ENCODE data around the gene PCDHB7.
"Not testable (repeated sequence)": the region's sequence is repeated elsewhere in the genome, so short reads cannot be mapped to it uniquely, and the experiment has no call there.

PCDHB7 gene

GRCh38 chr5:141150993-141151325 lies 21.5 kb upstream of the PCDHB7 start:
- Histone ChIP-seq H3K9ac (no peak overlapping the region), H4K20me1 (no peaks in the 10 kb centered on the region), H3K36me3 (no peaks in the 10 kb centered on the region), H3K4me3 (no peak overlapping the region), H3K27me3 (no peaks in the 10 kb centered on the region), H3K4me2 (no peak overlapping the region), H3K27ac (no peak overlapping the region), H3K9me3 (replicated peaks in 1 of 11) (peaks cover 31 to 54% (median 42%) of the 10 kb centered on the region in 11 experiments), H3K4me1 (no peaks in the 10 kb centered on the region)
- TF ChIP-seq Cebpa-rat (IDR thresholded peaks at IDR 0.05) = no peak

GRCh38 chr5:141151632-141152031 lies 20.8 kb upstream of the PCDHB7 start:
- not testable (repeated sequence) for H3K4me3 ChIP-seq, H4K20me1 ChIP-seq, H3K27ac ChIP-seq, H3K9ac ChIP-seq, H3K4me2 ChIP-seq, H3K4me1 ChIP-seq, H3K36me3 ChIP-seq, H3K27me3 ChIP-seq
- H3K9me3 ChIP-seq (replicated peaks in 1 of 11) = peaks cover 38 to 61% (median 49%) of the 10 kb centered on the region in 11 experiments

- H3K9ac ChIP-seq, H3K4me3 ChIP-seq, H3K36me3 ChIP-seq, H3K4me2 ChIP-seq, H3K27me3 ChIP-seq, H3K4me1 ChIP-seq, H4K20me1 ChIP-seq, H3K27ac ChIP-seq: not testable (repeated sequence)
- peaks cover 43 to 66% (median 54%) of the 10 kb centered on the region in 11 experiments for H3K9me3 ChIP-seq (replicated peaks in 1 of 11)
Measured at GRCh38 chr5:141152096-141152495, 20.3 kb upstream of the PCDHB7 start.

- no peak overlapping the region for H3K4me3 ChIP-seq
- H3K36me3 ChIP-seq = no peaks in the 10 kb centered on the region
- H3K27ac ChIP-seq = no peak overlapping the region
- H3K27me3 ChIP-seq = no peaks in the 10 kb centered on the region
- no peak overlapping the region for H3K9ac ChIP-seq
- no peaks in the 10 kb centered on the region for H4K20me1 ChIP-seq
- no peak for TF ChIP-seq Cebpa-rat (IDR thresholded peaks at IDR 0.05)
- H3K4me1 ChIP-seq = no peaks in the 10 kb centered on the region
- H3K9me3 ChIP-seq (replicated peaks in 1 of 11) = peaks cover 43 to 69% (median 57%) of the 10 kb centered on the region in 11 experiments
- no peak overlapping the region for H3K4me2 ChIP-seq
Measured at GRCh38 chr5:141155540-141156374, 16.7 kb upstream of the PCDHB7 start.

GRCh38 chr5:141157356-141157755 lies 15.1 kb upstream of the PCDHB7 start:
- not testable (repeated sequence) for H3K4me1 ChIP-seq, H3K4me3 ChIP-seq
- H3K9me3 ChIP-seq (replicated peaks in 1 of 11) = peaks cover 27 to 55% (median 42%) of the 10 kb centered on the region in 11 experiments

GRCh38 chr5:141157901-141158300 lies 14.5 kb upstream of the PCDHB7 start:
- not testable (repeated sequence) for H3K36me3 ChIP-seq, H4K20me1 ChIP-seq, H3K27ac ChIP-seq, H3K4me1 ChIP-seq, H3K27me3 ChIP-seq, H3K9ac ChIP-seq, H3K4me3 ChIP-seq, H3K4me2 ChIP-seq
- peaks cover 31 to 58% (median 46%) of the 10 kb centered on the region in 11 experiments for H3K9me3 ChIP-seq (replicated peaks in 1 of 11)

More at GRCh38 chr5:141157356-141157755, 15.1 kb upstream of the PCDHB7 start:
- not testable (repeated sequence) for H3K9ac ChIP-seq, H3K4me2 ChIP-seq, H4K20me1 ChIP-seq, H3K36me3 ChIP-seq, H3K27me3 ChIP-seq, H3K27ac ChIP-seq

GRCh38 chr5:141174291-141175104 lies 2.1 kb downstream of the PCDHB7 start:
- not testable (repeated sequence) for H3K4me2 ChIP-seq, H3K9ac ChIP-seq, H3K36me3 ChIP-seq, H4K20me1 ChIP-seq, H3K4me1 ChIP-seq, H3K4me3 ChIP-seq, H3K27me3 ChIP-seq, H3K27ac ChIP-seq
- peaks cover 33 to 60% (median 42%) of the 10 kb centered on the region in 11 experiments for H3K9me3 ChIP-seq (replicated peaks in 1 of 11)

- H3K9ac ChIP-seq = no peak overlapping the region
Measured at GRCh38 chr5:141175933-141176332, 3.5 kb downstream of the PCDHB7 start.

GRCh38 chr5:141177577-141178191 lies 5.2 kb downstream of the PCDHB7 start, which contains the start of gene PCDHB8:
Gene PCDHB8 (plus strand): TSS chr5:141177790. CDS start chr5:141178035, 245 bp downstream.
- H3K36me3 ChIP-seq, H3K4me1 ChIP-seq, H3K27me3 ChIP-seq, H3K4me2 ChIP-seq, H3K27ac ChIP-seq, H3K4me3 ChIP-seq, H3K9ac ChIP-seq, H4K20me1 ChIP-seq: not testable (repeated sequence)
- peaks cover 46 to 75% (median 53%) of the 10 kb centered on the region in 11 experiments for H3K9me3 ChIP-seq (replicated peaks in 1 of 11)

More at GRCh38 chr5:141175933-141176332, 3.5 kb downstream of the PCDHB7 start:
- Histone ChIP-seq H4K20me1 (no peaks in the 10 kb centered on the region), H3K9me3 (replicated peaks in 1 of 11) (peaks cover 41 to 73% (median 52%) of the 10 kb centered on the region in 11 experiments), H3K4me2 (no peak overlapping the region), H3K4me1 (no peaks in the 10 kb centered on the region), H3K27ac (no peak overlapping the region), H3K4me3 (no peak overlapping the region), H3K36me3 (no peaks in the 10 kb centered on the region), H3K27me3 (no peaks in the 10 kb centered on the region)
- no peak for TF ChIP-seq Cebpa-rat (IDR thresholded peaks at IDR 0.05)

- H3K36me3 ChIP-seq, H4K20me1 ChIP-seq, H3K4me1 ChIP-seq, H3K27me3 ChIP-seq, H3K4me3 ChIP-seq, H3K27ac ChIP-seq, H3K9ac ChIP-seq, H3K4me2 ChIP-seq: not testable (repeated sequence)
- H3K9me3 ChIP-seq (replicated peaks in 1 of 11) = peaks cover 42 to 71% (median 50%) of the 10 kb centered on the region in 11 experiments
Measured at GRCh38 chr5:141179371-141179770, 6.9 kb downstream of the PCDHB7 start.

- not testable (repeated sequence) for H3K36me3 ChIP-seq, H4K20me1 ChIP-seq, H3K27me3 ChIP-seq, H3K4me3 ChIP-seq, H3K4me2 ChIP-seq, H3K27ac ChIP-seq, H3K4me1 ChIP-seq, H3K9ac ChIP-seq
- H3K9me3 ChIP-seq (replicated peaks in 1 of 11) = peaks cover 41 to 71% (median 50%) of the 10 kb centered on the region in 11 experiments
Measured at GRCh38 chr5:141179876-141180275, 7.4 kb downstream of the PCDHB7 start.
